ENCODE results near the gene MYH7.
A peak's percentile ranks its signal among the peaks of the same experiment; 100 is the strongest.

The MYH7 gene

DNA sequence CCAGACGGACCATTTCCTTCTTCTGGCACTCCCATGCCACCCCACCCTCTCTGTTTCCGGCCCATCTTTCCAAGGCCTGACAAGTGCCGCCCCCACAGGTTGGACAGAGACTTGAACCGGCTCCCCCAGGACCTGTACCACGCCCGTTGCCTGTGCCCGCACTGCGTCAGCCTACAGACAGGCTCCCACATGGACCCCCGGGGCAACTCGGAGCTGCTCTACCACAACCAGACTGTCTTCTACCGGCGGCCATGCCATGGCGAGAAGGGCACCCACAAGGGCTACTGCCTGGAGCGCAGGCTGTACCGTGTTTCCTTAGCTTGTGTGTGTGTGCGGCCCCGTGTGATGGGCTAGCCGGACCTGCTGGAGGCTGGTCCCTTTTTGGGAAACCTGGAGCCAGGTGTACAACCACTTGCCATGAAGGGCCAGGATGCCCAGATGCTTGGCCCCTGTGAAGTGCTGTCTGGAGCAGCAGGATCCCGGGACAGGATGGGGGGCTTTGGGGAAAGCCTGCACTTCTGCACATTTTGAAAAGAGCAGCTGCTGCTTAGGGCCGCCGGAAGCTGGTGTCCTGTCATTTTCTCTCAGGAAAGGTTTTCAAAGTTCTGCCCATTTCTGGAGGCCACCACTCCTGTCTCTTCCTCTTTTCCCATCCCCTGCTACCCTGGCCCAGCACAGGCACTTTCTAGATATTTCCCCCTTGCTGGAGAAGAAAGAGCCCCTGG lies 59.8 kb downstream of the MYH7 start:
- Histone ChIP-seq H2AFZ (ENCODE audit: low read depth, low read length) (no peak overlapping the region), H3K4me2 (ENCODE audit: low read length, poor library complexity, severe bottlenecking) (no peak overlapping the region), H2AK5ac (ENCODE audit: low read length, severe bottlenecking) (no peak overlapping the region), H2BK12ac (ENCODE audit: low read length in 2 of 2) (no peak overlapping the region), H3K27ac (ENCODE audit: low read length, poor library complexity, severe bottlenecking) (no peak overlapping the region), H3K4me3 (ENCODE audit: insufficient read depth in 1 of 2, low read depth in 1 of 2, low read length in 2 of 2) (no peak overlapping the region), H3K23ac (ENCODE audit: low read length in 2 of 2) (no peak overlapping the region), H3K27me3 (ENCODE audit: control insufficient read depth in 1 of 2, insufficient read depth in 1 of 2, low read length in 2 of 2) (peaks cover 61 to 64% of the 10 kb centered on the region in 2 experiments), H3K9ac (ENCODE audit: low read length) (no peak overlapping the region), H4K8ac (ENCODE audit: low read length) (no peak overlapping the region), H3K4ac (ENCODE audit: low read depth in 1 of 2, low read length in 2 of 2) (no peak overlapping the region), H3K36me3 (ENCODE audit: control insufficient read depth in 1 of 2, insufficient read depth in 2 of 2, low read depth in 1 of 2, low read length in 2 of 2) (no peaks in the 10 kb centered on the region), H2BK15ac (ENCODE audit: low read depth, poor library complexity, severe bottlenecking) (no peak overlapping the region), H4K91ac (ENCODE audit: low read length) (no peak overlapping the region), H2BK120ac (ENCODE audit: low read depth, low read length) (no peak overlapping the region), H3K18ac (ENCODE audit: low read depth in 1 of 2, low read length in 2 of 2) (no peak overlapping the region), H3K4me1 (ENCODE audit: control insufficient read depth, insufficient read depth, low read depth, low read length) (no peaks in the 10 kb centered on the region), H3K79me1 (replicated peaks; ENCODE audit: low read length, poor library complexity, severe bottlenecking) (no peaks in the 10 kb centered on the region), H2BK5ac (ENCODE audit: low read depth, low read length, poor library complexity, severe bottlenecking) (no peak overlapping the region), H3K9me3 (ENCODE audit: control insufficient read depth, low read length) (no peaks in the 10 kb centered on the region), H3K14ac (ENCODE audit: low read length in 2 of 2) (no peak overlapping the region)
- 90% methylated on average over 21 of the region's 21 CpGs for WGBS
- DNase-seq = no peak

DNA sequence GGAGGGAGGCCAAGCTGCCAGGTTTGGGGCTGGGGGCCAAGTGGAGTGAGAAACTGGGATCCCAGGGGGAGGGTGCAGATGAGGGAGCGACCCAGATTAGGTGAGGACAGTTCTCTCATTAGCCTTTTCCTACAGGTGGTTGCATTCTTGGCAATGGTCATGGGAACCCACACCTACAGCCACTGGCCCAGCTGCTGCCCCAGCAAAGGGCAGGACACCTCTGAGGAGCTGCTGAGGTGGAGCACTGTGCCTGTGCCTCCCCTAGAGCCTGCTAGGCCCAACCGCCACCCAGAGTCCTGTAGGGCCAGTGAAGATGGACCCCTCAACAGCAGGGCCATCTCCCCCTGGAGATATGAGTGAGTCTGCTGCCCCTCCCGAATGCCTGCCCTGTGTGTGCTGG lies 62.4 kb downstream of the MYH7 start:
- no peaks in the 10 kb centered on the region for H3K9me3 ChIP-seq (ENCODE audit: control insufficient read depth, low read length)
- H3K79me1 ChIP-seq (replicated peaks; ENCODE audit: low read length, poor library complexity, severe bottlenecking) = no peaks in the 10 kb centered on the region
- no peaks in the 10 kb centered on the region for H3K4me1 ChIP-seq (ENCODE audit: control insufficient read depth, insufficient read depth, low read depth, low read length)
- no peak overlapping the region for H3K23ac ChIP-seq (ENCODE audit: low read length in 2 of 2)
- peaks cover 58 to 65% of the 10 kb centered on the region in 2 experiments for H3K27me3 ChIP-seq (ENCODE audit: control insufficient read depth in 1 of 2, insufficient read depth in 1 of 2, low read length in 2 of 2)
- WGBS = 65% methylated on average over 3 of the region's 3 CpGs
- H3K14ac ChIP-seq (ENCODE audit: low read length in 2 of 2) = peak overlapping the region in 1 of 2 experiments; percentile 6
- H2BK120ac ChIP-seq (ENCODE audit: low read depth, low read length) = no peak overlapping the region
- H2BK12ac ChIP-seq (ENCODE audit: low read length in 2 of 2) = no peak overlapping the region
- H3K36me3 ChIP-seq (ENCODE audit: control insufficient read depth in 1 of 2, insufficient read depth in 2 of 2, low read depth in 1 of 2, low read length in 2 of 2) = no peaks in the 10 kb centered on the region
- H3K4ac ChIP-seq (ENCODE audit: low read depth in 1 of 2, low read length in 2 of 2) = no peak overlapping the region
- no peak overlapping the region for H3K18ac ChIP-seq (ENCODE audit: low read depth in 1 of 2, low read length in 2 of 2)
- H3K27ac ChIP-seq (ENCODE audit: low read length, poor library complexity, severe bottlenecking) = no peak overlapping the region
- no peak overlapping the region for H2AFZ ChIP-seq (ENCODE audit: low read depth, low read length)
- no peak overlapping the region for H2AK5ac ChIP-seq (ENCODE audit: low read length, severe bottlenecking)
- H3K4me2 ChIP-seq (ENCODE audit: low read length, poor library complexity, severe bottlenecking) = no peak overlapping the region
- no peak overlapping the region for H4K8ac ChIP-seq (ENCODE audit: low read length)
- no peak overlapping the region for H3K4me3 ChIP-seq (ENCODE audit: insufficient read depth in 1 of 2, low read depth in 1 of 2, low read length in 2 of 2)
- DNase-seq = no peak
- no peak overlapping the region for H4K91ac ChIP-seq (ENCODE audit: low read length)
- H2BK15ac ChIP-seq (ENCODE audit: low read depth, poor library complexity, severe bottlenecking) = no peak overlapping the region
- H3K9ac ChIP-seq (ENCODE audit: low read length) = no peak overlapping the region
- H2BK5ac ChIP-seq (ENCODE audit: low read depth, low read length, poor library complexity, severe bottlenecking) = no peak overlapping the region

DNA sequence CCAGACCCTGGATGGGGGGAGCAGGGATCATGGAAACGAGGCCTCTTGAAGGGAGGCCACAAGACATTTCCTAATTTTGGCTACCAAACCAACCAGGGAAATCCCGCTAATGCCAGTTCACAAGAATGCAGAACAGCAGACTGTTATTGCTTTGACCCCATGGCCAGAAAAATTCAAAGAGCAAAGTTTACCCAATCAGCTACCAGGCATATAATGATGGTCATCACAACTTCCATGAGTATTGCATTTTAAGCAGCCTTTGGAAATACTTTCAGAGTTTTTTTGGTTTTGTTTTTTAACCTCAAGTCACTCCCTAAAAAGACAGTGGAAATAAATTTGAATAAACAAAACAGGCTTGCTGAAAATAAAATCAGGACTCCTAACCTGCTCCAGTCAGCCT lies 63.0 kb downstream of the MYH7 start, which contains the start of gene IL25:
Gene IL25, plus strand, starts transcription at position 301 of the 400 bp plus-strand sequence.
- H3K4ac ChIP-seq (ENCODE audit: low read depth in 1 of 2, low read length in 2 of 2) = no peak within 1 kb of the TSS
- no peaks in the 10 kb centered on the region for H3K36me3 ChIP-seq (ENCODE audit: control insufficient read depth in 1 of 2, insufficient read depth in 2 of 2, low read depth in 1 of 2, low read length in 2 of 2)
- H3K27me3 ChIP-seq (ENCODE audit: control insufficient read depth in 1 of 2, insufficient read depth in 1 of 2, low read length in 2 of 2) = peaks cover 58 to 64% of the 10 kb centered on the region in 2 experiments
- no peak within 1 kb of the TSS for H2AFZ ChIP-seq (ENCODE audit: low read depth, low read length)
- no peak within 1 kb of the TSS for H3K23ac ChIP-seq (ENCODE audit: low read length in 2 of 2)
- H3K9me3 ChIP-seq (ENCODE audit: control insufficient read depth, low read length) = no peaks in the 10 kb centered on the region
- no peak within 1 kb of the TSS for H2BK120ac ChIP-seq (ENCODE audit: low read depth, low read length)
- no peak within 1 kb of the TSS for H3K4me2 ChIP-seq (ENCODE audit: low read length, poor library complexity, severe bottlenecking)
- WGBS = 79% methylated on average over 2 of the region's 2 CpGs
- H3K18ac ChIP-seq (ENCODE audit: low read depth in 1 of 2, low read length in 2 of 2) = no peak within 1 kb of the TSS
- H2BK5ac ChIP-seq (ENCODE audit: low read depth, low read length, poor library complexity, severe bottlenecking) = no peak within 1 kb of the TSS
- H3K79me1 ChIP-seq (replicated peaks; ENCODE audit: low read length, poor library complexity, severe bottlenecking) = no peaks in the 10 kb centered on the region
- no peak within 1 kb of the TSS for H3K4me3 ChIP-seq (ENCODE audit: insufficient read depth in 1 of 2, low read depth in 1 of 2, low read length in 2 of 2)
- H2BK15ac ChIP-seq (ENCODE audit: low read depth, poor library complexity, severe bottlenecking) = no peak within 1 kb of the TSS
- H4K8ac ChIP-seq (ENCODE audit: low read length) = no peak within 1 kb of the TSS
- no peak within 1 kb of the TSS for H2AK5ac ChIP-seq (ENCODE audit: low read length, severe bottlenecking)
- no peak within 1 kb of the TSS for H3K27ac ChIP-seq (ENCODE audit: low read length, poor library complexity, severe bottlenecking)
- no peaks in the 10 kb centered on the region for H3K4me1 ChIP-seq (ENCODE audit: control insufficient read depth, insufficient read depth, low read depth, low read length)
- H4K91ac ChIP-seq (ENCODE audit: low read length) = no peak within 1 kb of the TSS
- peak within 1 kb of the TSS in 1 of 2 experiments; percentile 6 for H3K14ac ChIP-seq (ENCODE audit: low read length in 2 of 2)
- DNase-seq = no peak
- H2BK12ac ChIP-seq (ENCODE audit: low read length in 2 of 2) = no peak within 1 kb of the TSS
- no peak within 1 kb of the TSS for H3K9ac ChIP-seq (ENCODE audit: low read length)

DNA sequence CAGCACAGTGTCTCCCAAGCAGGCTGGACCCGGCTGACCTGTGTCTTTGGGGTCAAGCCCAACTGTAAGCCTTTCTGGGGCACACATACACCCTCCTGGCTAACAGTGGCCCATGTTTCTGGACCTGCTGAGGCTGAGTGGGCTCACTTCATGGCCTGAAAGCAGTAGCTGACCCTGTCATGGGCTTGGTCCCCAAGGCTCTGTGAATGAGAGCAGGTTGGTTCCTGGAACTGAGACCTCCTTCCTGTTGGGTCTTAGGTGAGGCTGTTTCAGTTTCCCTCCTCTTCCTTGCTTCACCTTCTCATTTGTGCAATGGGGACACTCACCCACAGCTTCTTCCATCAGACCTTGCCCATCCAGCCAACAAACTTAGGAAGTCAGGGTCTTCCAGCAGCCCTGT lies 63.6 kb downstream of the MYH7 start:
- Histone ChIP-seq H2AK5ac (ENCODE audit: low read length, severe bottlenecking) (no peak overlapping the region), H3K9ac (ENCODE audit: low read length) (no peak overlapping the region), H3K14ac (ENCODE audit: low read length in 2 of 2) (no peak overlapping the region), H2AFZ (ENCODE audit: low read depth, low read length) (no peak overlapping the region), H3K9me3 (ENCODE audit: control insufficient read depth, low read length) (no peaks in the 10 kb centered on the region), H3K4me3 (ENCODE audit: insufficient read depth in 1 of 2, low read depth in 1 of 2, low read length in 2 of 2) (no peak overlapping the region), H2BK12ac (ENCODE audit: low read length in 2 of 2) (no peak overlapping the region), H3K79me1 (replicated peaks; ENCODE audit: low read length, poor library complexity, severe bottlenecking) (no peaks in the 10 kb centered on the region), H3K27ac (ENCODE audit: low read length, poor library complexity, severe bottlenecking) (no peak overlapping the region), H4K8ac (ENCODE audit: low read length) (no peak overlapping the region), H3K4ac (ENCODE audit: low read depth in 1 of 2, low read length in 2 of 2) (no peak overlapping the region), H3K4me2 (ENCODE audit: low read length, poor library complexity, severe bottlenecking) (no peak overlapping the region), H4K91ac (ENCODE audit: low read length) (no peak overlapping the region), H3K23ac (ENCODE audit: low read length in 2 of 2) (no peak overlapping the region), H3K27me3 (ENCODE audit: control insufficient read depth in 1 of 2, insufficient read depth in 1 of 2, low read length in 2 of 2) (peaks cover 58% of the 10 kb centered on the region in 2 experiments), H2BK5ac (ENCODE audit: low read depth, low read length, poor library complexity, severe bottlenecking) (no peak overlapping the region), H3K36me3 (ENCODE audit: control insufficient read depth in 1 of 2, insufficient read depth in 2 of 2, low read depth in 1 of 2, low read length in 2 of 2) (no peaks in the 10 kb centered on the region), H2BK120ac (ENCODE audit: low read depth, low read length) (no peak overlapping the region), H3K18ac (ENCODE audit: low read depth in 1 of 2, low read length in 2 of 2) (no peak overlapping the region), H2BK15ac (ENCODE audit: low read depth, poor library complexity, severe bottlenecking) (no peak overlapping the region), H3K4me1 (ENCODE audit: control insufficient read depth, insufficient read depth, low read depth, low read length) (peaks cover under 1% of the 10 kb centered on the region)
- 100% methylated on average over 1 of the region's 1 CpG for WGBS
- no peak for DNase-seq
